Measurements from ENCODE around the gene CA9.

Gene CA9

DNA sequence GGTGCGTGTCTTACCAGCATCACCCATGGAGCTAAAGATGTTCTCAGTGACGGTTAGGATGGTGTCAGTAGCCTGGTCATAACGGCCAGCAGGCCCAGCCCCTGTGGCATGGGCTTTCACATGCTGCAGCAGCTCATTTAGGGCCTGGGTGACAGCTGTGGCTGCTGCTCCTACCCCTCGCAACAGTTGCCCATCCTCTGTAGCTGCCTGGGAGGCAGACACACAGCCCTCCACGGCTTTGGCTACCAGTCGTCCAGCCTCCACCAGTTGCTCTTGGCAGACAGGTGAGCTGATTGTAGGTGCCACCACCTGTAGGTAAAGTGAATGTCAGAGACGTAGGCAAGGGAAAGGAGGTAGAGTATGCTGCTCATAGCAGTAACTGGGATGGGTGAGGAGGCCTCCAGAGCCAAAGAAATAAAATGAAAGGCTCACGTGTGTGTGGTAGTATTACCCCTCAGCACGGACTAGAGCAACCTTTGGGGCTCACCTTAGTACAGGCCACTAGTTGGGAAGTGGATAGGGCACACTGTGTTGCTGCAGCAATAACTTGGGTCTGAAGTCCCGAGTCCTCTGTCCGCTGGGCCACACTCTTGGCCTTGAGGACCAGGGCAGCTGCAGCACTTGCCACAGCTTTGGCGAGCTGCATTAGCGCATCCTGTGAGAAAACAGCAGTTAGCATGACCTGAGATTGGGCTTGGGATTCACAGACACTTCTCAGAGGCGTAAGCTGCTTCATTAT is 43.6 kb downstream of the CA9 start:
- no peak for DNase-seq

DNA sequence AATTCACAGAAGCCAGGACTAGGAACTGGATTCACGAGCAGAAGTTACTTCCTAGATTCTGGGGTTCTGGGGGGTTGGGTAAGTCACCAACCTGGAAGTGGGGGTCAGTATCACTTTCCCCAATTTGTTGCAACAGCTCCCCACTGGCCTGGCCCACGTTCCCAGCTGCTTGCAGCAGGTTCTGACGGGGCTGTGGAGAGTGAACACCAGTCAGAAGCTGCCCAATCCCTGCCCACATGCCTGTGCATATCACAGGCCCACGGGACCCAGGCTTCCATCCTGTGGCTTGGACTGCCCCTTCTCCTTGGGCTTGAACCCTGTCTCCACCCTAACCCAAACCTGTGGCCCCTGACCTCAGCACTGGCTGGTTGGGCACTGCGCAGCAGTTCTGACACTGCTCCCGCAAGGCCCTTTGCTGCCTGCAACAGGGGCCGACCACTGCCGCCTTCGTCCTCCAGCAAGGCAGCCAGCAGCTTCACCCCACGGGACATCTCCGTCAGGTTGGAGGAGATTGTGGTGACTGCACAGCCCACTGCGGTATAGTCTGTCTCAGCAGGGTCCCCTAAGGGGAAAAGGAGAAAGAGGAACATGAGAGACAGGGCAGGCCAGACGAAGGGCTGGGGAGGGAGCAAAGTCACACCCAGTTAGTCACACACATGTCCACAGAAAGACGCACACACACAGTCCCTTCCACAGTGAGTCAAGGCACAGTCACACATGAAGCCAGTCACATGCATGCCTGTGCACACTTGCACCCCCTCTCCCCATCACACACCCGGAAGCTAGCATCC is 45.2 kb downstream of the CA9 start:
- DNase-seq = no peak

GRCh38 chr9:35719546-35719945 is 45.8 kb downstream of the CA9 start:
- no peak for DNase-seq

DNA sequence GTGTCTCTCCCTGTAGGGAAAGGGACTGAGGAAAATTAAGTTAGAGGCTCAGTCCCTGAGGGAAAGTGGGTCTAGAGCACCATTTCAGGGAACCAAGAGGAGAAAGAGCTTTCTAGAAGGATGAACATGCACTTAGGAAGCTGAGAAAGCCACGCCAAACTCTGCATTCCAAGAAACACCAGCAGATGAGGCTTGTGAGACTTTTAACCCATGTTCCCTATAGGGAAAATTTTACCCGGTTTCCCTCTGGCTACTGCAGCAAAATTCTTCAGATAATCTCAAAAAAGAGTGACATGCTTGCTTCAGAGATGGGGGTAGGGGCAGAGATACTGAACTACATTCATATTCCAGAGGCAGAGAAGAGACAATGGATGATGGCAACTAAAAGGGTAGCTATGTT is 49.7 kb downstream of the CA9 start:
- DNase-seq = no peak

DNA sequence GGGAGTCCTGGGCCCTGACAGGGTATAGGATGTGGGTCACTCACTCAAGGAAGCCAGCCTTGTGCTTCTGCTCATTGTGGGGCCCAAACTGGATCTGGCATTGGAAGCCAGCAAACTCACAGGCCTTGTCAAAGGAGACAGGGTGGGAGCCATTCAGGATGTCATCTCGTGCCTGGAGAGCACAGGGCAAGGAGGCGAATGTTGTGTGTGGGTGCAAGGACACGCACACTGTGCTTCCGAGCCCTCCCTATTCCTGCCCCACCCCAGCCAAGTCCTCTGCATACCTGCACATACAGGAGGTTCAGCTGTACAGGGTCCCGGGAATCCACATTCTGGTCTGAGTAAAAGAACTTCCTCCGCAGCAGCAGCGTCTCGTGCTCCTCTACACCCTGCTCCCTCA is 50.2 kb downstream of the CA9 start:
- no peak for DNase-seq

- DNase-seq = no peak
Observed at GRCh38 chr9:35725362-35725761, 51.6 kb downstream of the CA9 start.

GRCh38 chr9:35726931-35727330 is 53.2 kb downstream of the CA9 start:
- DNase-seq = peak in 1 of 2 experiments; percentile 16

- DNase-seq = no peak
Observed at GRCh38 chr9:35727676-35728040, 53.9 kb downstream of the CA9 start.

DNA sequence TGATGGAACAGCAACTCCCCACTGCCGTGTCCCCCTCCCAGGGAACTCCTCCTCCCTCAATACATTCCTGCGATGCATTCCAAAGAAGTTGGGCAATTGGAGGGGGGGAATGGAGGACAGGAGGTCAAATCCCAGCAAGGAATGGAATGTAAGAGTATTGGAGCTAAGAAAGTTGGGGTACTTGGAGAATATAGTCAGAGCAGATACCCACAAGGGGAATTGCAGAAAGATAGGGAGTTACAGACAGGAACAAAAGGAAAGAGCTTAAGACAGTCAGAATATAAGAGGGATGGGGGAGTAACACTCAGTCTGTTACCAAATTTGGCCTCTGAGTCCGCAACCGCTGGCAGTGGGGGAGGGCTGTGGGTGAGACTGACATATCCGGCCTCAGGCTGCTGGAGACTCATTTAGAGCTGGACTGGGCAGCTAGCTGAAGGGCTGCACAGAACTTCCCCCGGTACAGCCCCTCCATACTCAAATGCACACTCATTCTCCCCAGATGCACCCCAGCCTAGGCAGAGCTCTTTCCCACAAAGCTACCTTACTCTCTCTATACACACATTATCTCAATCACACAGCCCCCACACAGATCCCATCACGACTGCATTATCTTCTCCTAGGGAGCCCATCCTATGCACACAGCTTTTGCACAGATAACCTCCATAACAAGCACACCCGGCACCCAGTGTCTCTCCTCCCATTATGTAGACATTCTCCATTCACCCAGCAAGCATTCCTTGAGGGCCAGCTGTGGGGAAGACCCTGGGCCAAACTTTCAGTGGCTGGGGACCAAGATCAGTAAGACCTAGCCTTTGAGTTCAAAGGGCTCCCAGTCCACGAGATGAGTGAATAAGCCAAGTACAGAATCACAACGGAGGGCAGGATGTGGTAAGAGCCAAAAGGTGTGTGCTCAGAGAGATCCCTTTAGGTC is 54.6 kb downstream of the CA9 start:
- DNase-seq = no peak

DNA sequence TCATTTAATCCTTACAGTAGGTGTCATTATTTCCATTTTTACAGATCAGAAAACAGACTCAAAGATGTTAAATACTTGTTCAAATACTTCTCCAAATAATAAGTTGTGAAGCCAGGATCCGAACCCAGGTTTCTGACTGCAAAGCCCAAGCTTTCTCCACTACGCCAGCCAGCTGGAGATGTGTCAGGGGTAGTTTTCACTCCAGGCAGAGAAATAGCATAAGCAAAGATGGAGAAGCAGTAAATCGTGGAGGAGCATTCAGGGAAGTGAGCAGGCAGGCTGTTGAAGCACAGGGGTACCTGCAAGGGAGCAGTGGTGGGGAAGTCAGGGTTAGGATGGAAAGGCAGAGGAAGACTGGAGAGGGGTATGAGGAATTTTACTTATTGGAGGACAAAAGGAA is 55.4 kb downstream of the CA9 start:
- DNase-seq = no peak

DNA sequence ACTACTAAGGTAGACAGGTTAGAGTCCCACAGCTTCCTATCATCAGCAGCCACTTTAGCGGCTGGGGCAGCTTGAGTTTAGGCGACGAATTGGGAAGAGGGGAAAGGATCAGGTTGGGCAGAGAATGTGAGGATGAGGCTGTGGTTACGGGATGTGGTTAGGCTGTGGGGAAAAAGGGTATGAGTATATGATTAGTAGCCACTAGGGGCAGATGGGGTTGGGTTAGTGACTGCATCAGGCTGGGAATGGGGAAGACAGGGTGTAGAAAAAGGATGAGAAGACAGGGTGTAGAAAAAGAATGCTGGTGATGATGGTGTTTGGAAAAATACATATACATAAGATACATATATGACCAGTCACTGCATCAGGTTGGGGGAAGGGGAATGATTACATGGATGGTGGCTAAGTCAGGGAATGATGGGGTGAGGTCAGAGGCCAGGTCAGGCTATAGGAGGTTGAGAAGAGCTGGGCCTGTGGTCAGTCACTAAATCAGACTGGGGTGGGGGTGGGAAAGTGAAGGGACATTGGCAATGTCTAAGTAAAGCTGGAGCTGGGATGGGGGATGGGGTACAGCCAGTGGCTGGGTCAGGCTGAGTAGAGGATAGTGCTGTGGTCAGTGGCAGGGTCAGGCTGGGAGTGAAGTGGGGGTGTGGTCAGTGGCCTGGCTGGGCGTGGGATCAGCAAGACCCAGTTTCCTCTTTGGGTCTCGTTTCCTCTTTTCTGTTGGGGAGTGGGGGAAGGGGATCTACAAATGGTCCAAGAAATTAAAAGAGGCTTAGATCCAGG is 56.2 kb downstream of the CA9 start:
- peak; percentile 39 to 62 for DNase-seq

GRCh38 chr9:35730486-35730854 is 56.7 kb downstream of the CA9 start:
- no peak for DNase-seq

Measured in NCI-H526 (cell line).